ENCODE measurements around the gene GPRIN3.

GPRIN3 gene

GRCh38 chr4:89351201-89351600 is 43.6 kb upstream of the GPRIN3 start:
- TF ChIP-seq CTCF (IDR thresholded peaks at IDR 0.05; ENCODE audit: insufficient read depth, low read length, poor library complexity, severe bottlenecking): no peak
- Histone ChIP-seq H3K4me3 (replicated peaks; ENCODE audit: low read depth, low read length) (no peak overlapping the region), H3K36me3 (ENCODE audit: control insufficient read depth, insufficient read depth, low read length) (no peaks in the 10 kb centered on the region), H3K27me3 (replicated peaks; ENCODE audit: control insufficient read depth, insufficient read depth, low read length) (no peaks in the 10 kb centered on the region)
- DNase-seq (ENCODE audit: extremely low read depth, insufficient read length): no peak

- H3K27me3 ChIP-seq (replicated peaks; ENCODE audit: control insufficient read depth, insufficient read depth, low read length): no peaks in the 10 kb centered on the region
- H3K36me3 ChIP-seq (ENCODE audit: control insufficient read depth, insufficient read depth, low read length): no peaks in the 10 kb centered on the region
- H3K4me3 ChIP-seq (replicated peaks; ENCODE audit: low read depth, low read length): no peak overlapping the region
- TF ChIP-seq CTCF (IDR thresholded peaks at IDR 0.05; ENCODE audit: insufficient read depth, low read length, poor library complexity, severe bottlenecking): no peak
- DNase-seq (ENCODE audit: extremely low read depth, insufficient read length): no peak
Observed at GRCh38 chr4:89347363-89348025, 39.9 kb upstream of the GPRIN3 start.

GRCh38 chr4:89344571-89344970 is 37.0 kb upstream of the GPRIN3 start:
- no peaks in the 10 kb centered on the region for H3K27me3 ChIP-seq (replicated peaks; ENCODE audit: control insufficient read depth, insufficient read depth, low read length)
- no peak for DNase-seq (ENCODE audit: extremely low read depth, insufficient read length)
- H3K4me3 ChIP-seq (replicated peaks; ENCODE audit: low read depth, low read length): no peak overlapping the region
- no peaks in the 10 kb centered on the region for H3K36me3 ChIP-seq (ENCODE audit: control insufficient read depth, insufficient read depth, low read length)
- no peak for TF ChIP-seq CTCF (IDR thresholded peaks at IDR 0.05; ENCODE audit: insufficient read depth, low read length, poor library complexity, severe bottlenecking)

- no peak for TF ChIP-seq CTCF (IDR thresholded peaks at IDR 0.05; ENCODE audit: insufficient read depth, low read length, poor library complexity, severe bottlenecking)
- Histone ChIP-seq H3K4me3 (replicated peaks; ENCODE audit: low read depth, low read length) (no peak overlapping the region), H3K27me3 (replicated peaks; ENCODE audit: control insufficient read depth, insufficient read depth, low read length) (no peaks in the 10 kb centered on the region), H3K36me3 (ENCODE audit: control insufficient read depth, insufficient read depth, low read length) (no peaks in the 10 kb centered on the region)
- no peak for DNase-seq (ENCODE audit: extremely low read depth, insufficient read length)
Observed at GRCh38 chr4:89338206-89338605, 30.6 kb upstream of the GPRIN3 start.

DNA sequence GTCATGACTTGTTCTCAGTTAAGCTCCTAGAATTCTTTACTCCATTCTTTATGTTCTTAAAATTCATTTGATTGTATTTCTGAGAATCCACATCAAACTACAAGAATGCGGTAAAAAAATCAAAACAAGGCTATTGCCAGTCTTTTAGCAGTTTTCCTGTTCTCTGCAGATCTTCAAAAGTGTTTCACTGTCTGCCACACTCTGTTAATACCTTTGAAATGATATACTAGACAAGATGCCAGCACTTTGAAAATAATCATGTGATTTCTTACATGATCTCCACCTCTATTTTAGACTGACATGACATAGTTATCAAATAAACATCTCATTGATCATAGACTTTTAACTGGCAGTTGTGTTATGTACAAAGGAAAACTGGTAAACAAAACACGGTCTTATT is 30.1 kb upstream of the GPRIN3 start:
- H3K27me3 ChIP-seq (replicated peaks; ENCODE audit: control insufficient read depth, insufficient read depth, low read length): no peaks in the 10 kb centered on the region
- TF ChIP-seq CTCF (IDR thresholded peaks at IDR 0.05; ENCODE audit: insufficient read depth, low read length, poor library complexity, severe bottlenecking): no peak
- no peak overlapping the region for H3K4me3 ChIP-seq (replicated peaks; ENCODE audit: low read depth, low read length)
- DNase-seq (ENCODE audit: extremely low read depth, insufficient read length): no peak
- H3K36me3 ChIP-seq (ENCODE audit: control insufficient read depth, insufficient read depth, low read length): no peaks in the 10 kb centered on the region

All from GM06990 (cell line).